Liver (tissue), 3 donors: ENCODE data around the gene HOXA5.

ENCODE experiments used
- CTCF ChIP-seq: fragments of 150-350 bp; IDR thresholded peaks from 2 replicates; pipeline ENCODE4 v1.5.1; 2017; ENCODE audit warnings: improper control_type of control experiment, low read depth, low read length; ENCODE audit not compliant: missing input control
- GABPA ChIP-seq, 2 donors: IDR thresholded peaks in 1 of 2; conservative IDR thresholded peaks in 1 of 2; 2 replicates each; pipeline ENCODE4 v1.6.1; 2016; ENCODE audit warnings: antibody characterized with exemption in 2 of 2, mild to moderate bottlenecking in 1 of 2, moderate library complexity in 1 of 2
- SP1 ChIP-seq: IDR thresholded peaks from 2 replicates; pipeline ENCODE4 v1.6.1; 2018; ENCODE audit warnings: antibody characterized with exemption, mild to moderate bottlenecking
- donor health status: healthy.
- donor health status: healthy.

- TF ChIP-seq SP1 (no peak), CTCF (no peak), GABPA (IDR thresholded peaks at IDR 0.05 in 1 of 2, conservative IDR thresholded peaks at IDR 0.05 in 1 of 2) (no peak)
Measured at GRCh38 chr7:27191833-27192545, 48.5 kb upstream of the HOXA5 start.
